ENCODE results near the gene CPNE8.

DNA sequence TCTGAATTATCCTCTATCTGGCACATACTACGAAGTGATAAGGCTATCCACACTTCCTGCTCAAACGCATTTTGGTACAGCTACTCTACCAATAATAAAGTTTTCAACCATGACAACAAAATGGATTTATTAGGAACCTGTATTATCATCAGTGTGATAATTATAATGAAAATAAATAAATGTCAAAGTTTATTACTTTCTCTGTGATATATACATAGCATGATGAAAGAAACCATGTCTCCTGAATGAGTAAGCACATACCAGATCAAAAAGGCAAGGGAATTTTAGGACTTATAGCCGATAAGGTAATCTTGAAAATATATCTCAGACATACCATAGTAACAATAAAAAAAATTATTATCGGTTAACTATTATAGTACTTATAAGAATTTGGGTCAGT, 61.1 kb downstream of the CPNE8 start:
- TF ChIP-seq CTCF (IDR thresholded peaks at IDR 0.05; ENCODE audit: low read depth, low read length) (no peak), POLR2A (IDR thresholded peaks at IDR 0.05; ENCODE audit: extremely low read depth, insufficient read length) (no peak), MYC (IDR thresholded peaks at IDR 0.05; ENCODE audit: low read depth, low read length) (no peak)
